Chondrocyte (in vitro differentiated cells): ENCODE data around the gene RELA. TPM values are rescaled to one million over a fixed set of nuclear protein-coding genes. Genes with fewer than 3 reads are reported as not detected.

Experiments used
- DNase-seq: peaks from one replicate; pipeline ENCODE4 v3.0.0; 2021; ENCODE audit warnings: mixed read lengths, low spot score
- H3K27ac Mint-ChIP-seq: one replicate; pipeline ENCODE4 v1.8.0; 2021; ENCODE audit warnings: mild to moderate bottlenecking, moderate library complexity, mixed read lengths; ENCODE audit not compliant: unreplicated experiment
- H3K27me3 Mint-ChIP-seq: 2 replicates; pipeline ENCODE4 v1.8.0; 2021; ENCODE audit warnings: low read depth, mixed read lengths
- H3K36me3 Mint-ChIP-seq: 2 replicates; pipeline ENCODE4 v1.8.0; 2021; ENCODE audit warnings: low read depth, mixed read lengths
- H3K4me1 Mint-ChIP-seq: 2 replicates; pipeline ENCODE4 v1.8.0; 2021; ENCODE audit warnings: low read depth, mild to moderate bottlenecking, mixed read lengths
- H3K4me3 Mint-ChIP-seq: one replicate; pipeline ENCODE4 v1.8.0; 2021; ENCODE audit warnings: mild to moderate bottlenecking, moderate library complexity, mixed read lengths; ENCODE audit not compliant: unreplicated experiment
- H3K9me3 Mint-ChIP-seq: 2 replicates; pipeline ENCODE4 v1.8.0; 2021; ENCODE audit warnings: low read depth, mixed read lengths
- total RNA-seq: library from RNA; stranded (reverse); gene quantifications from 3 replicates; pipeline ENCODE4 v1.2.1, GENCODE V29; 2021
- TF ChIP-seq, protein P1 (sequence below): fragments of 200-600 bp; sonication (generic); IDR thresholded peaks from 2 replicates; pipeline ENCODE4 v1.5.0; 2021; ENCODE audit warnings: antibody characterized with exemption, mild to moderate bottlenecking, moderate library complexity

Gene RELA
- total RNA-seq, 1 donor from 2014 or later: 72.7 TPM

DNA sequence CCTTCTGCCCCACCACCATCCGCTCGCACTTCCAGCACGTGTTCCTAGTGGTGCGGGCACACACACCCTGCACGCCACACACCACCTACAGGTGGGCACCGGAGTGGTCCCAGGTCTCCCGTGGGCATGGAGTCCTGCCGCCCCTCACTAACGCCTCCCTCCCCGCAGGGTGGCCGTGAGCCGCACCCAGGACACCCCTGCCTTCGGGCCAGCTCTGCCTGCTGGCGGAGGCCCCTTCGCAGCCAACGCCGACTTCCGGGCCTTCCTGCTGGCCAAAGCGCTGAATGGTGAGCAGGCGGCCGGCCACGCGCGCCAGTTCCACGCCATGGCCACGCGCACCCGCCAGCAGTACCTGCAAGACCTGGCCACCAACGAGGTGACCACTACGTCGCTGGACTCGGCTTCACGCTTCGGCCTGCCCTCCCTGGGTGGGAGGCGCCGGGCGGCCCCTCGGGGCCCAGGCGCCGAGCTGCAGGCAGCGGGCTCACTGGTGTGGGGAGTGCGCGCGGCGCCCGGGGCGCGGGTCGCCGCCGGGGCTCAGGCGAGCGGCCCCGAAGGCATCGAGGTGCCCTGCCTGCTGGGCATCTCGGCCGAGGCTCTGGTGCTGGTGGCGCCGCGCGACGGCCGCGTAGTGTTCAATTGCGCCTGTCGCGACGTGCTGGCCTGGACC, 16.3 kb downstream of the RELA start:
- no peaks in the 10 kb centered on the region for H3K9me3 Mint-ChIP-seq
- H3K36me3 Mint-ChIP-seq: no peaks in the 10 kb centered on the region
- TF ChIP-seq, protein P1, sequence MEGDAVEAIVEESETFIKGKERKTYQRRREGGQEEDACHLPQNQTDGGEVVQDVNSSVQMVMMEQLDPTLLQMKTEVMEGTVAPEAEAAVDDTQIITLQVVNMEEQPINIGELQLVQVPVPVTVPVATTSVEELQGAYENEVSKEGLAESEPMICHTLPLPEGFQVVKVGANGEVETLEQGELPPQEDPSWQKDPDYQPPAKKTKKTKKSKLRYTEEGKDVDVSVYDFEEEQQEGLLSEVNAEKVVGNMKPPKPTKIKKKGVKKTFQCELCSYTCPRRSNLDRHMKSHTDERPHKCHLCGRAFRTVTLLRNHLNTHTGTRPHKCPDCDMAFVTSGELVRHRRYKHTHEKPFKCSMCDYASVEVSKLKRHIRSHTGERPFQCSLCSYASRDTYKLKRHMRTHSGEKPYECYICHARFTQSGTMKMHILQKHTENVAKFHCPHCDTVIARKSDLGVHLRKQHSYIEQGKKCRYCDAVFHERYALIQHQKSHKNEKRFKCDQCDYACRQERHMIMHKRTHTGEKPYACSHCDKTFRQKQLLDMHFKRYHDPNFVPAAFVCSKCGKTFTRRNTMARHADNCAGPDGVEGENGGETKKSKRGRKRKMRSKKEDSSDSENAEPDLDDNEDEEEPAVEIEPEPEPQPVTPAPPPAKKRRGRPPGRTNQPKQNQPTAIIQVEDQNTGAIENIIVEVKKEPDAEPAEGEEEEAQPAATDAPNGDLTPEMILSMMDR: no peak
- H3K4me1 Mint-ChIP-seq: peaks cover 19% of the 10 kb centered on the region
- H3K27ac Mint-ChIP-seq: no peak overlapping the region
- H3K4me3 Mint-ChIP-seq: no peak overlapping the region
- DNase-seq: peak; percentile 92
- H3K27me3 Mint-ChIP-seq: no peaks in the 10 kb centered on the region

DNA sequence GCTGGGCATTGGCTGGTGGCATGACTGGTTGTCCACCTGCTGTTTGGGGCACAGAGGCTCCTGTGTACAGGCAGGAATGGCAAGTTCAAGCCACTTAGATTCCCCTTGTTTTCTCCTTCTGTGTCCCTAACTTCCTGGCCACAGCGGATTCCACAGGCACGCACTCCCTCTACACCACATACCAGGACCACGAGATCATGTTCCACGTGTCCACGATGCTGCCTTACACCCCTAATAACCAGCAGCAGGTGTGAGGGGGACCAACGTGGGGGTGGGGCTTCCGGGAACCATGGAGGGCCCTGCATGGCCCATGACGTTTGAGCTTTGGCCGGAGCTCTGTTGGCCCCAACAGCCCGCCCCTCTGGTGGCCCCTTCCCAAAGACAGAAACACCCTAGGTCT, 17.0 kb downstream of the RELA start:
- H3K27ac Mint-ChIP-seq: peak overlapping the region; percentile 38
- peaks cover 18% of the 10 kb centered on the region for H3K4me1 Mint-ChIP-seq
- H3K9me3 Mint-ChIP-seq: no peaks in the 10 kb centered on the region
- TF ChIP-seq, protein P1: no peak
- H3K4me3 Mint-ChIP-seq: no peak overlapping the region
- no peaks in the 10 kb centered on the region for H3K27me3 Mint-ChIP-seq
- DNase-seq: no peak
- H3K36me3 Mint-ChIP-seq: no peaks in the 10 kb centered on the region

DNA sequence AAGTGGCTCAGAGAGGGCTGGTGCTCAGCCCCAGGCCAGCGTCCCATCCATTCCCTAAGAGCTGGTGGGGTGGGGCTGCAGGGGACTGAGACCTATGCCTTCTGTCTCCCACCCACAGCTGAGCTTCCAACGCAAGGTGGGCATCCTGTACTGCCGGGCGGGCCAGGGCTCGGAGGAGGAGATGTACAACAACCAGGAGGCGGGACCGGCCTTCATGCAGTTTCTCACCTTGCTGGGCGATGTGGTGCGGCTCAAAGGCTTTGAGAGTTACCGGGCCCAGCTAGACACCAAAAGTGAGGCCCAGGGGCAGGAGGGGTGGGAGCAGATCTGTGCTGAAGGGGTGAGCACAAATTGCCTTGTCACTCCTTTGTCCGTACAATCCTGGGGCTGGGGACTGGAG, 17.9 kb downstream of the RELA start:
- Mint-ChIP-seq H3K36me3 (no peaks in the 10 kb centered on the region), H3K4me1 (peaks cover 18% of the 10 kb centered on the region), H3K27me3 (no peaks in the 10 kb centered on the region), H3K27ac (no peak overlapping the region), H3K9me3 (no peaks in the 10 kb centered on the region), H3K4me3 (no peak overlapping the region)
- TF ChIP-seq, protein P1: no peak
- DNase-seq: no peak

- H3K27ac Mint-ChIP-seq: no peak overlapping the region
These were observed 18.7 kb downstream of the RELA start for GRCh38 chr11:65643971-65644370.

GRCh38 chr11:65642014-65642671, 20.6 kb downstream of the RELA start:
- Mint-ChIP-seq H3K4me3 (no peak overlapping the region), H3K27me3 (no peaks in the 10 kb centered on the region), H3K4me1 (peaks cover 32% of the 10 kb centered on the region), H3K36me3 (peaks cover 2% of the 10 kb centered on the region), H3K9me3 (no peaks in the 10 kb centered on the region), H3K27ac (no peak overlapping the region)
- TF ChIP-seq, protein P1: no peak
- DNase-seq: peak; percentile 79

More at GRCh38 chr11:65643971-65644370, 18.7 kb downstream of the RELA start:
- Mint-ChIP-seq H3K4me3 (no peak overlapping the region), H3K36me3 (no peaks in the 10 kb centered on the region), H3K9me3 (no peaks in the 10 kb centered on the region), H3K4me1 (peaks cover 20% of the 10 kb centered on the region), H3K27me3 (no peaks in the 10 kb centered on the region)
- TF ChIP-seq, protein P1: no peak
- no peak for DNase-seq
